ENCODE results near the gene SERPINB6. TPM values are rescaled to one million over a fixed set of nuclear protein-coding genes. Genes with fewer than 3 reads are reported as not detected.

SERPINB6 gene
- polyA plus RNA-seq, 3 donors: 117 to 208 (median 200) TPM

GRCh38 chr6:2949121-2949520 lies 22.2 kb downstream of the SERPINB6 start:
- Histone ChIP-seq H3K27me3 (ENCODE audit: control insufficient read depth in 2 of 2, insufficient read depth in 2 of 2, low read length in 2 of 2) (no peaks in the 10 kb centered on the region), H3K79me2 (ENCODE audit: insufficient read depth, low read length) (no peaks in the 10 kb centered on the region), H3K36me3 (replicated peaks in 1 of 2; ENCODE audit: control insufficient read depth in 1 of 2, insufficient read depth in 2 of 2, low read length in 2 of 2) (peaks cover 21 to 40% of the 10 kb centered on the region in 2 donors), H3K4me3 (replicated peaks in 1 of 3; ENCODE audit: low read depth in 2 of 3, low read length in 3 of 3) (no peak overlapping the region), H4K20me1 (ENCODE audit: insufficient read depth, low read length) (no peaks in the 10 kb centered on the region), H3K9me3 (replicated peaks in 1 of 2; ENCODE audit: control insufficient read depth in 1 of 2, insufficient read depth in 1 of 2, low read length in 2 of 2) (no peaks in the 10 kb centered on the region), H3K4me2 (replicated peaks; ENCODE audit: extremely low read depth, low read length, poor library complexity, severe bottlenecking) (no peak overlapping the region), H3K4me1 (ENCODE audit: control insufficient read depth in 1 of 2, insufficient read depth in 2 of 2, low read length in 2 of 2) (peaks cover 15 to 22% of the 10 kb centered on the region in 2 donors), H2AFZ (ENCODE audit: insufficient read depth, low read depth, low read length, poor library complexity, severe bottlenecking) (no peak overlapping the region), H3K27ac (ENCODE audit: low read depth in 1 of 2, low read length in 2 of 2) (no peak overlapping the region), H3K9ac (ENCODE audit: insufficient read depth, low read length, poor library complexity, severe bottlenecking) (no peak overlapping the region)
- peaks cover 42 to 70% of the 10 kb centered on the region in 2 donors for H3K36me3 Mint-ChIP-seq
- WGBS (ENCODE audit: insufficient coverage): 98% methylated on average over 11 of the region's 12 CpGs
- H3K27me3 Mint-ChIP-seq (ENCODE audit: low read depth in 3 of 3): peaks cover 0 to 2% (median 2%) of the 10 kb centered on the region in 3 donors
- DNase-seq: no peak
- H3K4me1 Mint-ChIP-seq: peaks cover 18% of the 10 kb centered on the region
- TF ChIP-seq CTCF (IDR thresholded peaks at IDR 0.05): no peak
- peaks cover 0 to 4% (median 2%) of the 10 kb centered on the region in 7 donors for H3K9me3 Mint-ChIP-seq
- no peak overlapping the region for H3K4me3 Mint-ChIP-seq
- intact Hi-C loops (cut with micrococcal nuclease): no loop called here
- H3K27ac Mint-ChIP-seq: peak overlapping the region in 1 of 7 donors; percentile 1

GRCh38 chr6:2948228-2949025 lies 22.9 kb downstream of the SERPINB6 start:
- Mint-ChIP-seq H3K27ac (peak overlapping the region in 2 of 7 donors; percentile 23 to 46), H3K4me1 (peaks cover 24% of the 10 kb centered on the region), H3K4me3 (no peak overlapping the region), H3K36me3 (peaks cover 39 to 63% of the 10 kb centered on the region in 2 donors), H3K9me3 (peaks cover 0 to 4% (median 2%) of the 10 kb centered on the region in 7 donors), H3K27me3 (ENCODE audit: low read depth in 3 of 3) (peaks cover 0 to 2% (median 2%) of the 10 kb centered on the region in 3 donors)
- no peak overlapping the region for H3K9ac ChIP-seq (ENCODE audit: insufficient read depth, low read length, poor library complexity, severe bottlenecking)
- H3K79me2 ChIP-seq (ENCODE audit: insufficient read depth, low read length): no peaks in the 10 kb centered on the region
- WGBS (ENCODE audit: insufficient coverage): 98% methylated on average over 21 of the region's 30 CpGs
- H3K4me2 ChIP-seq (replicated peaks; ENCODE audit: extremely low read depth, low read length, poor library complexity, severe bottlenecking): no peak overlapping the region
- no peak overlapping the region for H3K27ac ChIP-seq (ENCODE audit: low read depth in 1 of 2, low read length in 2 of 2)
- H3K4me3 ChIP-seq (replicated peaks in 1 of 3; ENCODE audit: low read depth in 2 of 3, low read length in 3 of 3): no peak overlapping the region
- H3K4me1 ChIP-seq (ENCODE audit: control insufficient read depth in 1 of 2, insufficient read depth in 2 of 2, low read length in 2 of 2): peaks cover 22 to 27% of the 10 kb centered on the region in 2 donors
- H4K20me1 ChIP-seq (ENCODE audit: insufficient read depth, low read length): no peaks in the 10 kb centered on the region
- H2AFZ ChIP-seq (ENCODE audit: insufficient read depth, low read depth, low read length, poor library complexity, severe bottlenecking): no peak overlapping the region
- peaks cover 21 to 36% of the 10 kb centered on the region in 2 donors for H3K36me3 ChIP-seq (replicated peaks in 1 of 2; ENCODE audit: control insufficient read depth in 1 of 2, insufficient read depth in 2 of 2, low read length in 2 of 2)
- H3K9me3 ChIP-seq (replicated peaks in 1 of 2; ENCODE audit: control insufficient read depth in 1 of 2, insufficient read depth in 1 of 2, low read length in 2 of 2): no peaks in the 10 kb centered on the region
- TF ChIP-seq CTCF (IDR thresholded peaks at IDR 0.05): no peak
- H3K27me3 ChIP-seq (ENCODE audit: control insufficient read depth in 2 of 2, insufficient read depth in 2 of 2, low read length in 2 of 2): no peaks in the 10 kb centered on the region
- intact Hi-C loops (cut with micrococcal nuclease): no loop called here
- no peak for DNase-seq

All from CD14-positive monocyte (primary cell).